ENCODE data around the gene ARMC7. TPM values are rescaled to one million over a fixed set of nuclear protein-coding genes. Genes with fewer than 3 reads are reported as not detected.
A peak's percentile ranks its signal among the peaks of the same experiment; 100 is the strongest.

Gene ARMC7
- total and polyA plus RNA-seq, 2 of the 13 experiments (the other 11 are each of a cell fraction or from before 2014, with no cell fraction given) = 3.9 to 4.2 TPM

- peak; percentile 82; the same call in 1 of the 2 replicates for TF ChIP-seq ZNF710 (CRISPR knock-in tag; IDR thresholded peaks at IDR 0.05; ENCODE audit: borderline replicate concordance)
- TF ChIP-seq ZNF660 (CRISPR knock-in tag; IDR thresholded peaks at IDR 0.05; ENCODE audit: borderline replicate concordance, low read depth) = no peak
- TF ChIP-seq SOX13 (IDR thresholded peaks at IDR 0.05) = no peak
- TF ChIP-seq SOX13 (CRISPR knock-in tag; conservative IDR thresholded peaks at IDR 0.05 in 1 of 2, IDR thresholded peaks at IDR 0.05 in 1 of 2) = peak in 1 of 2 experiments; percentile 47; a peak in 1 of 4 replicates
- peak; percentile 50; the same call in 1 of the 2 replicates for TF ChIP-seq ZNF317 (CRISPR knock-in tag; IDR thresholded peaks at IDR 0.05)
- no peak for TF ChIP-seq ZNF570 (CRISPR knock-in tag; IDR thresholded peaks at IDR 0.05; ENCODE audit: borderline replicate concordance)
- TF ChIP-seq IRX3 (CRISPR knock-in tag; IDR thresholded peaks at IDR 0.05; ENCODE audit: borderline replicate concordance, low read depth) = no peak
- TF ChIP-seq ATF3 (CRISPR knock-in tag; IDR thresholded peaks at IDR 0.05) = no peak
- no peak for TF ChIP-seq ZNF615 (CRISPR knock-in tag; IDR thresholded peaks at IDR 0.05; ENCODE audit: borderline replicate concordance)
- peak; percentile 52 for TF ChIP-seq DRAP1 (CRISPR knock-in tag; IDR thresholded peaks at IDR 0.05)
- TF ChIP-seq CREB3 (CRISPR knock-in tag; IDR thresholded peaks at IDR 0.05) = no peak
- no peak for TF ChIP-seq HNF1A (IDR thresholded peaks at IDR 0.05; ENCODE audit: low read depth)
- TF ChIP-seq HNF1A (CRISPR knock-in tag; IDR thresholded peaks at IDR 0.05; ENCODE audit: borderline replicate concordance) = peak; percentile 38; the same call in 1 of the 2 replicates
- no peak for TF ChIP-seq ZBTB37 (CRISPR knock-in tag; IDR thresholded peaks at IDR 0.05)
- TF ChIP-seq TEAD2 (CRISPR knock-in tag; IDR thresholded peaks at IDR 0.05) = no peak
- TF ChIP-seq, protein P1, sequence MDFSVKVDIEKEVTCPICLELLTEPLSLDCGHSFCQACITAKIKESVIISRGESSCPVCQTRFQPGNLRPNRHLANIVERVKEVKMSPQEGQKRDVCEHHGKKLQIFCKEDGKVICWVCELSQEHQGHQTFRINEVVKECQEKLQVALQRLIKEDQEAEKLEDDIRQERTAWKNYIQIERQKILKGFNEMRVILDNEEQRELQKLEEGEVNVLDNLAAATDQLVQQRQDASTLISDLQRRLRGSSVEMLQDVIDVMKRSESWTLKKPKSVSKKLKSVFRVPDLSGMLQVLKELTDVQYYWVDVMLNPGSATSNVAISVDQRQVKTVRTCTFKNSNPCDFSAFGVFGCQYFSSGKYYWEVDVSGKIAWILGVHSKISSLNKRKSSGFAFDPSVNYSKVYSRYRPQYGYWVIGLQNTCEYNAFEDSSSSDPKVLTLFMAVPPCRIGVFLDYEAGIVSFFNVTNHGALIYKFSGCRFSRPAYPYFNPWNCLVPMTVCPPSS (IDR thresholded peaks at IDR 0.05) = no peak
- no peak for TF ChIP-seq AHR (CRISPR knock-in tag; IDR thresholded peaks at IDR 0.05)
Observed at GRCh38 chr17:75077072-75077495, 32.7 kb upstream of the ARMC7 start (continued).
